Stimulated activated CD8-positive, alpha-beta memory T cell treated with anti-CD3 and anti-CD28 coated beads, Interleukin-15, amount 100 ng/mL, for 4 hours (primary cell): ENCODE data around the gene UBE2H.
"Not testable (repeated sequence)": the region's sequence is repeated elsewhere in the genome, so short reads cannot be mapped to it uniquely, and the experiment has no call there.

ENCODE experiments used
- DNase-seq, 2 donors: peaks; one replicate each; pipeline ENCODE4 v3.0.0-alpha.2; 2020; ENCODE audit warnings: low read depth in 2 of 2

Gene UBE2H

DNA sequence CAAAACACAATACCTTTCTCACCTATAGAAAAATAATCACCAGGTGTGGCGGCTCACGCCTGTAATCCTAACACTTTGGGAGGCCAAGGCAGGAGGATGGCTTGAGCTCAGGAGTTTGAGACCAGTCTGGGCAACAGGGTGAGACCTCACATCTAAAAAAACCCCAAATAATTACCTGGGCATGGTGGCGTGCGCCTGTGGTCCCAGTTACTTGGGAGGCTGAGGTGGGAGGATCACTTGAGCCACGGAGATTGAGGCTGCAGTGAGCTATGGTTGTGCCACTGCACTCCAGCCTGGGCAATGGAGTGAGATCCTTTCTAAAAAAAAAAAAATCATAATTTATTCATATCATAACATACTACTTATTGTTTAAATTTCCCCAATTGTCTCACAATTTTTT lies 129.6 kb downstream of the UBE2H start:
- not testable (repeated sequence) for DNase-seq

GRCh38 chr7:129821476-129821875 lies 131.3 kb downstream of the UBE2H start:
- DNase-seq = no peak

GRCh38 chr7:129816742-129817141 lies 136.0 kb downstream of the UBE2H start:
- DNase-seq = no peak

DNA sequence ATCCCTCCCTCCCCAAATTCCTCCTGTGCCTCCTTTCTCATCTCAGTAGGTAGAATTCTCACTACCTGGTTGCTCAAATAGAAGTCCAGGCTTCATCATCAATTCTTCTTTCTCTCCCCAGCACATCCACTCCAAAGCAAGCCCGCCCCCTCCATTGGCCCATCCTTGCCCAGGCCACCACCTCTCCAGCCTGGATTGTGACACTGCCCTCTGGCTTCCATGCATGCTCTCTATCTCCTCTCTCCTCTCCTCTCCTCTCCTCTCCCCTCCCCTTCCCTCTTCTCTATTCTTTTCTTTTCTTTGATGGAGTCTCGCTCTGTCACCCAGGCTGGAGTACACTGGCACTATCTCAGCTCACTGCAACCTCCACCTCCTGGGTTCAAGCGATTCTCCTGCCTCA lies 144.9 kb downstream of the UBE2H start:
- no peak for DNase-seq

DNA sequence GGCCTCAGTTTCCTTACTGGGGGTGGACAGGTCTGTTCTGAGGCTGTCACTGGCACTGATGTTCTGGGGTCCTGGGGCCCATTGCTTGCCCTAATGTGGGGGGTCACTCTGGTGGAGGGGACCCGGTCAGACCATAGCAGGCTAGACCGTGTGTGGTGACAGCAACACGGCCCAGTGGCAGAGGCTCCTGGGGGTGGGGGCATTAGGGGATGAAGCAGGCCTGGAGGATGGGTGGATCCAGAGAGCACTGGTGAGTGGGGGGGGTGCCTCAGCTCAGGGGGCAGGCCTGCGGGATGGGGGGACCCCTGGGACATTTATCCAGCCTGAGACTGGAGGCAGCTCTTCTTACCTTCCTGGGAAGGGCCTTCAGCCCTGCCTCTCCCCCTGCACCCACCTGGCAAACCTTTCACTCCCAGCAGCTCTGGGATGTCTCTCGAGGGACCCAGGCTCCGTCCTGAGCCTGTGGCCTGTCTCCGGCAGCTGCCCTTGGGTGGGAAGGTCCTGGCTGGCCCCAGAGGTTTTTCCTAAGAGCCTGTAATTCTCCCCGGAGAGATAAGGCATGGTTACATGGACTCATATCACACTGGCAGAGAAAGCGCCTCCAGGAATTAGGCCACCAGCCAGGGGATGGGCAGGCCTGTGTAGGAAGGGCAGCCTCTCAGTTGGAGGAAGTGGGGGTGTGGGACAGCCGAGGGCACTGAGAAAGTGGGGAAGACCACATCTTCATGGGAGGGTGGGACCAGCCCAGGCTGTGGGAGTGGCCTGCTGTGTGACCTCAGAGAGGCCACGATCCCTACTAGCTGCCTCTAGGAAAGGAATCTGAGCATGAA lies 147.7 kb downstream of the UBE2H start:
- no peak for DNase-seq

GRCh38 chr7:129804111-129804889 lies 148.5 kb downstream of the UBE2H start:
- no peak for DNase-seq

- no peak for DNase-seq
These were observed 149.1 kb downstream of the UBE2H start for GRCh38 chr7:129803546-129804081.

DNA sequence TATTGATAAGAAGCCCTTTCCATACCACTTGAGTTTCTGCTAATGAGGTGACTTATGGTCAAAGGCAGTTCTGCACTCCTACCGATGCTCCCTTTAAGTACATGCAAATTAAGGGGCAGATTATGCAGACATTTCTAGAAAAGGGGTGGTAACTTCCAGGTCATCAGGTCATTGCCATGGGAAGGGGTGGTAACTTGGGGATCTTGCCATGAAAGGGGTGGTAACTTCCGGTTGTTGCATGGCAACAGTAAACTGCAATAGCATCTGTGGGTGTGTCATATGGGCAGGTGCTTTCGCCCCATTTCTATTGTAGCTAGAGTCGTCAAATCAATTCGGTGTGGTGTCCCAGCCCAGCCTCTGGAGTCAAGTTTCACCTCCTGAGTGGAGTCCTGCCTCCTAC lies 150.9 kb downstream of the UBE2H start:
- no peak for DNase-seq

- DNase-seq = no peak
These were observed 151.9 kb downstream of the UBE2H start for GRCh38 chr7:129800901-129801300.

GRCh38 chr7:129799350-129799955 lies 153.3 kb downstream of the UBE2H start:
- no peak for DNase-seq

DNA sequence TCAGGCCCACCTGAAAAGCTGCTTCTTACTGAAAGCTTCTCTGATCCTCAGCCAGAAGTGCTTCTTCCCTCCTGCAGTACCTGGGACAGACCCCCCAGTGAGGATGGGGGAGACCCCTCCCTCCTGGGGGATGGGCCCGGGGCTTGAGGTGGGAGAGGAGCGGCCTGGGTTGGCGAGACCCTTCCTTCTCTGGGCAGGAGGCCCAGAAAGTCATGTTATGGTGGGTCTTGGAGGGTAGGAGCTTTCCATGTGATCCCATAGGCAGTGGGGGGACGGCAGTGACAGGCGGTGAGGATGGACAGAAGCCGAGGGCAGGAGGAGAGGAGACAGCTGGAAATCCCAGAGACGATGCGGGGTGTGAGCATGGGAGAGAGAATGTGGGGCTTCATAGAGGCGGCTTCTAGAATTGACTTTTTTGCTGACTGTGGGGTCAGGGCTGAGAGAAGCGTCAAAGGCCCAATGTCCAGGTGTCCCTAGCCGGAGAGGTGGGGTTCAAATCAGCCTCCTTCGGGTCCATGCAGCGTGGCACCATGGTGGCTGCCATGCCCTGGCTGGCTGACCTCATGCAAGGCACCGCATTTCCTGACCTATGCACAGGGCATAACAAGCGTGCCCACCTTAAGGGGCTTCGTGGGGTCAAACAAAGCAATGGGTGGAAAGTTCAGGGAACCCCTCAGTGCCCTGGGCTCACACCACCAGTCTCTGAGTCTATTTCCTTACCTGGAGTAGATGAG lies 154.0 kb downstream of the UBE2H start:
- DNase-seq = no peak

DNA sequence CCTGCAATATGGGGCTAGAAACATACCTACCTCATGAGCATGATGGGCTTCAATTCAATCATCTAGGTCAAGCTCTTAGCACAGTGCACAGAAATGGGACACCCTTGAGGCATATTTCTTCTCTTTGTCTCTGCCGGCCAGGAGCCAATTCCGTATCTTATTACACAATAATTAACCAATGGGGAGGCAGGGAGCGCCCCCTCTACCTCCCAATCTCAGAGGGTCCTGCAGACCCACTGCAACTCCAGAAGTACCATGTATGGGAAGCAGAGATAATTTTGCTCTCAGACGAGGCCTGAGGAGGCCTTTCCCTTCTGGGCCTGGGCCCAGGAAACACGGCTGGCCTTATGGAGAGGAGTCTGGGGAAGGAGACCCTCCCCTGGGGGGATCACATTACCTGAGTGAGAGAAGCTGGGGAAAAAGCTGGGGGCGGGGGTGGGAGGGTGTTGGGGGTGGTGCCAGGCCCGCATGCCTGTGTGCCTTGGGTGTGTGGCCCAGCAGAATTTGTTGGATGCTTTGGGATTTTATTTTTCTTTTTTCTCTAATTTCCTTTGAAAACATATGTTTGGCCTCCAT lies 155.5 kb downstream of the UBE2H start:
- no peak for DNase-seq

- no peak for DNase-seq
These were observed 156.5 kb downstream of the UBE2H start for GRCh38 chr7:129796186-129796775.

- not testable (repeated sequence) for DNase-seq
These were observed 158.3 kb downstream of the UBE2H start for GRCh38 chr7:129794461-129794860.

DNA sequence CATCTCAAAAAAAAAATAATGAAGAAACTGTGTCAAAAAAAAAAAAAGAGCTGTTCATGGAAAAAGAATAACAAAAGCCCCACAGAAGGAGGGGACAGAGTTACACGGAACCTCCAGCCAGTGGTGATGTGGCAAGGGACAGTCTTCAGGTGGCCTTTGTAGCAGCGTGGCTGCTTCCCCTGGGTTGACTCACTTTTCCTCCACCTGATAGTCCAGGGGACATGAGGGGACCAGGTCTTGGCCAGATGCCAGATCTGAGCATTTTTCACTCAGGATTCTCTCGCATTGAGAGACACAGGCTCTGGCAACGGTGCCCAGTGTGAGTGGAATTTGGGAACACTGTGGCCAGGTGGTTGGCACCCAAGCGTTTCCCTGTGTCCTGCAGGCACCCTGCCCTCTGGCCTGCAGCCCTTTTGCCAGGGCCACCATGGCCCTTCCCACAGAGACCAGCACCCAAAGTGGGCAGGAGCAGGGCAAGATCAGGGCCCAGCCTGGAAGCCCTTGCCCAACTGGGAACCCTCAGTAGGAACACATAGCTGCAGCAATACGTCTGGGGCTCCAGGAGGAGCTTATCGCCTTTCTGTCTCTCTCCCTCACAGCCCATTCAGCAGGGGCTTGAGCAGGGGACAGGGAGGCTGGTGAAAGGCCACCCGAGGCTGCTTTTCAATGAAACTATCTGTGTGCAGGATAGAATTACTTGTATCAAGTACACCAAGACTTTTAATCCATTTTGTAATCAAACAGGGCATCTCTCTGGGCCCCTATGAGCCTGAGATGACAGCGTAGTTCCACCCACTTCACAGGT lies 159.1 kb downstream of the UBE2H start:
- no peak for DNase-seq

GRCh38 chr7:129792721-129793120 lies 160.0 kb downstream of the UBE2H start:
- DNase-seq = no peak

DNA sequence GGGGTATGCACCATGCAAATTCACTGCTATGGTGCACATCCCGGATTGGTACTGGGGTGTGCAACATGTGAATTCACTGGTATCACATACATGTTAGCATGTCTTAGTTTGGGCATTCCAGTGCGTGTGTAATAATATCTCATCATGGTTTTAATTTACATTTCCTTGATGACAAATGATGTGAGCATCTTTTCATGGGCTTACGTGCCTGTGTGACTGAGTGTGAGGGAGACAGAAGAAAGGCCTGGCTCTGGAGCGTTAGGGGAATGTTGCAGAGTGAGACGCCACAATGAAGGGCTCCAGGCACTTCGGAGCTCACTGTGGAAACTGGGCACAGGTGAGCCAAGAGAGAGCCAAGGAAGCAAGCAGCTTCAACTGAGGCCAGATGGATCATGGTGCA lies 162.6 kb downstream of the UBE2H start:
- DNase-seq = no peak

GRCh38 chr7:129789652-129790051 lies 163.1 kb downstream of the UBE2H start:
- no peak for DNase-seq

DNA sequence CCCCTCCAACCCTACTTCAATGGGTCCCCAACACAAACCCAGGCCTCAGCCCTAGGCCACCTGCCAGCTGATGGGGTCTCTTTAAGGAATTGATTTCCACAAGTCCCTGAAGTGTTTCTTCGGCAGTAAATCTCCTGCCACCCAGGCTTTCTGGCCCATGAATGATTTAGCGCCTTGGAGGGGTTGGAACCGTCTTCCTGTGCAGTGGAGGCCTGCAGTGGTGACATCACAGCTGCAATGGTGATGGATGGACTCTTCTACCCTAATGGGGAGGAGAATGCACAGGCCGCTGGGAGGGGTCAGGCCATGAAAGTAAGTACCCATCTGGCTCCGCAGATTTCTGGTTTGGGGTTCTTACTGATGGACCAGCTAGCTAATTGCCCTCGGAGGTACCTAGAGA lies 163.8 kb downstream of the UBE2H start:
- DNase-seq = no peak
